Coronary artery (tissue), 2 donors: ENCODE data around the gene KIAA1328.

Experiments used
- DNase-seq: peaks from one replicate; pipeline ENCODE4 v3.0.0-alpha.2; 2017; ENCODE audit warnings: low spot score
- H3K27ac ChIP-seq, 2 donors: fragments of 200-600 bp; sonication (generic); one replicate each; pipeline ENCODE4 v1.5.1; 2016 to 2019
- H3K4me3 ChIP-seq: fragments of 200-600 bp; sonication (generic); 2 replicates; pipeline ENCODE4 v1.5.1; 2016; ENCODE audit warnings: mild to moderate bottlenecking, moderate library complexity
- TF ChIP-seq, protein P1 (sequence below): fragments of 200-600 bp; sonication (generic); IDR thresholded peaks from one replicate; pipeline ENCODE4 v1.5.1; 2019; ENCODE audit warnings: antibody characterized with exemption

Gene KIAA1328

GRCh38 chr18:36828630-36829361 lies at the start of gene KIAA1328, which contains the start of gene TPGS2:
KIAA1328 (plus strand) TSS chr18:36829127; CDS start chr18:36829139, 12 bp downstream.
TPGS2 (minus strand) TSS chr18:36829002; CDS start chr18:36828767, 235 bp downstream.
- TF ChIP-seq, protein P1, sequence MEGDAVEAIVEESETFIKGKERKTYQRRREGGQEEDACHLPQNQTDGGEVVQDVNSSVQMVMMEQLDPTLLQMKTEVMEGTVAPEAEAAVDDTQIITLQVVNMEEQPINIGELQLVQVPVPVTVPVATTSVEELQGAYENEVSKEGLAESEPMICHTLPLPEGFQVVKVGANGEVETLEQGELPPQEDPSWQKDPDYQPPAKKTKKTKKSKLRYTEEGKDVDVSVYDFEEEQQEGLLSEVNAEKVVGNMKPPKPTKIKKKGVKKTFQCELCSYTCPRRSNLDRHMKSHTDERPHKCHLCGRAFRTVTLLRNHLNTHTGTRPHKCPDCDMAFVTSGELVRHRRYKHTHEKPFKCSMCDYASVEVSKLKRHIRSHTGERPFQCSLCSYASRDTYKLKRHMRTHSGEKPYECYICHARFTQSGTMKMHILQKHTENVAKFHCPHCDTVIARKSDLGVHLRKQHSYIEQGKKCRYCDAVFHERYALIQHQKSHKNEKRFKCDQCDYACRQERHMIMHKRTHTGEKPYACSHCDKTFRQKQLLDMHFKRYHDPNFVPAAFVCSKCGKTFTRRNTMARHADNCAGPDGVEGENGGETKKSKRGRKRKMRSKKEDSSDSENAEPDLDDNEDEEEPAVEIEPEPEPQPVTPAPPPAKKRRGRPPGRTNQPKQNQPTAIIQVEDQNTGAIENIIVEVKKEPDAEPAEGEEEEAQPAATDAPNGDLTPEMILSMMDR = no peak
- peak within 1 kb of the TSS; percentile 78 for H3K4me3 ChIP-seq
- peak; percentile 89 for DNase-seq
- peak within 1 kb of the TSS; percentile 78 to 81 for H3K27ac ChIP-seq

DNA sequence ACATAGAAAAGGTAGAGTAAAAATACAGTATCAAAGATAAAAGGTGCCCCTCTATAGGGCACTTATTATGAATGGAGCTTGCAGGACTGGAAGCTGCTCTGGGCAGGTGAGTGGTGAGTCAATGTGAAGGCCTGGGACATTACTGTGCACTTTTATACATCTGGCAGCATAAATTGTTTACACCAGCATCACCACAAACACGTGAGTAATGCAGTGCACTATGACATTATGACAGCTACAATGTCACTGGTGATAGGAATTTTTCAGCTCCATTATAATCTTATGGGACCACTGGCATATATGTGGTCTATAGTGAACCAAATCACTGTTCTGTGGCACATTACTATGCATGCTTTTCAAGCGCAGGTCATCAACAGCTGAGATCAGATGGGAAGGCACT lies 48.2 kb upstream of the KIAA1328 start:
- DNase-seq = no peak
- no peak overlapping the region for H3K27ac ChIP-seq
- TF ChIP-seq, protein P1 = no peak
- no peak overlapping the region for H3K4me3 ChIP-seq

GRCh38 chr18:36782710-36783109 lies 46.2 kb upstream of the KIAA1328 start:
- TF ChIP-seq, protein P1 = no peak
- no peak overlapping the region for H3K4me3 ChIP-seq
- no peak for DNase-seq
- H3K27ac ChIP-seq = no peak overlapping the region

DNA sequence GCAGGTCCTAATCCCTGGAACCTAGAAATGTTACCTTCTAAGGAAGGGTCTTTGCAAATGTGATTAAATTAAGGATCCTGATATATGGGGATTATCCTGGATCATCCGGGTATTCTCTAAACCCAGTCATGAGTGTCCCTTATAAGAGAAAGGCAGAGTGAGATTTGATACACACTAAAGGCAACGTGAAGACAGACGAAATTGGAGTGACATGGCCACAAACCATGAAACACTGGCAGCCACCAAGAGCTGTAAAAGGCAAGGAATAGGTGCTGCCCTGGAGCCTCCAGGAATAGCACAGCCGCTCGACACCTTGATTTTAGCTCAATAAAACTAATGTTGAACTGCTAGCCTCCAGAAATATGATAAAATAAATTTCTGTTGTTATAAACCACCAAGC lies 45.1 kb upstream of the KIAA1328 start:
- no peak overlapping the region for H3K27ac ChIP-seq
- DNase-seq = no peak
- TF ChIP-seq, protein P1 = no peak
- H3K4me3 ChIP-seq = no peak overlapping the region

DNA sequence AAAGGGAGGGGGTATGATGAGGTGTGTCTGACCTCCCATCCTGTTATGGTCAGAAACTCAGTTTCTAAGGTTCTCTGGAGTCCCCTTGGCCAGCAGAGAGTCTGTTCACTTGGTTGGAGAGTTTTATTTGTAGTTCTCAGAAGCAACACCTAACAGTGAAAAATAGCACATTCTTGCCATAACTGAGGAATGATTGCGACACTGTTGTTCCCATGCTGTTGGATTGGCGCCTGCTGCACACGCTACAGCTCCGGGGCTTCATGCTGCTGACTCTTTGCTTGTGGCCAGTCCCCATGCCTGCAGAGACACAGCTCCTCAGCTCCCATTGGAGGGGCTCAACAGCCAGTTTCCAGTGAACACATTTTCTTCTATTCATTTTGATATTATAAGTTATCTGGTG lies 42.2 kb upstream of the KIAA1328 start:
- TF ChIP-seq, protein P1 = no peak
- peak overlapping the region; percentile 25 for H3K4me3 ChIP-seq
- H3K27ac ChIP-seq = peak overlapping the region; percentile 48 to 81
- no peak for DNase-seq

DNA sequence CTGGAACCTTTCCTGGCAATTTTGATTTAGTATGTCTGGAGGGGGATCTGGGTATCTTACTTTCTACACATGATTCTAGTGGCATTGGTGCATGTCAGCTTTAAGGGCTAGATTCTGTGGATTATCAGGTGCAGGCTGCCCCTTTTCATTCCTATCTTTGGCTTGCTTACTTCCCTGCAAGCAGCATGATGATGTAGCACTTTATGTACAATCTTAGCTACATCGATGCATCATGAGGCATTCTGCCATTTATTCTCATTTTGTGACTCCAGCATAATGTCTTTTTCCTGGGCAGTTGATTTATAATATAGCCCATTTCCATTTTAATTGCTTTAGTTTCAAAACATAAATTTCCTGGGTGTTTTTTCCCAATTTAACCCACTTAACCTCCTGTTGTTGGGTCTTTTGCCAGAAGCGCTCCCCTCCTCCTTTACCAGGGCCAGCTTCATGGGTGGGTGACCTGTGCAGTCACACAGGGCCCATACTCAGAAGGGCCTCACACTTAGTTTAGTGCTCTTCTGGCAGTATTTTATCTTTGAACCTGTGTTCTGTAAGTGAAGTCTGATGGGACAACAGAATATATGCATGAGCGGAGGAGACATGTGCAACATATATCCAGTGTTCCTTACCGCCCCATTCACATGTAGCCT lies 36.2 kb upstream of the KIAA1328 start:
- Histone ChIP-seq H3K4me3 (no peak overlapping the region), H3K27ac (no peak overlapping the region)
- TF ChIP-seq, protein P1 = no peak
- no peak for DNase-seq
